Karpas-422 (cell line): ENCODE results near the gene POLRMT. TPM values are rescaled to one million over a fixed set of nuclear protein-coding genes. Genes with fewer than 3 reads are reported as not detected.

Experiments
- DNase-seq: peaks from one replicate; pipeline ENCODE4 v3.0.0-alpha.2; 2015
- H2AFZ ChIP-seq: fragments of 200-600 bp; sonication (generic); 2 replicates; pipeline ENCODE4 v1.6.1; 2014; ENCODE audit warnings: antibody characterized with exemption, low read length, mixed read lengths
- H3K27ac ChIP-seq: fragments of 200-600 bp; sonication (generic); 2 replicates; pipeline ENCODE4 v1.5.1; 2014; ENCODE audit warnings: mild to moderate bottlenecking, low read length, moderate library complexity
- H3K27me3 ChIP-seq: fragments of 200-600 bp; sonication (generic); 2 replicates; pipeline ENCODE4 v1.6.1; 2014; ENCODE audit warnings: low read length, mixed read lengths
- H3K36me3 ChIP-seq: fragments of 200-600 bp; sonication (generic); 2 replicates; pipeline ENCODE4 v1.6.1; 2014; ENCODE audit warnings: low read length, mixed read lengths; ENCODE audit not compliant: insufficient read depth
- H3K4me1 ChIP-seq: fragments of 200-600 bp; sonication (generic); 2 replicates; pipeline ENCODE4 v1.6.1; 2014; ENCODE audit warnings: mild to moderate bottlenecking, low read length, mixed read lengths
- H3K4me2 ChIP-seq: fragments of 200-600 bp; sonication (generic); 2 replicates; pipeline ENCODE4 v1.6.1; 2014; ENCODE audit warnings: low read length, low read depth, mild to moderate bottlenecking; ENCODE audit not compliant: poor library complexity, severe bottlenecking
- H3K4me3 ChIP-seq: fragments of 200-600 bp; sonication (generic); 2 replicates; pipeline ENCODE4 v1.5.1; 2014; ENCODE audit warnings: mild to moderate bottlenecking, antibody characterized with exemption, low read length, mixed read lengths
- H3K79me2 ChIP-seq: fragments of 200-600 bp; sonication (generic); 2 replicates; pipeline ENCODE4 v1.6.1; 2014; ENCODE audit warnings: mild to moderate bottlenecking, low read length, mixed read lengths
- H3K9ac ChIP-seq: fragments of 200-600 bp; sonication (generic); 2 replicates; pipeline ENCODE4 v1.6.0; 2014; ENCODE audit warnings: low read length
- H3K9me2 ChIP-seq: fragments of 200-600 bp; sonication (generic), shearing (Covaris generic); replicated peaks from 2 replicates; pipeline ENCODE4 v1.6.0; 2014; ENCODE audit warnings: mild to moderate bottlenecking, low read length, moderate library complexity; ENCODE audit not compliant: insufficient read depth
- H3K9me3 ChIP-seq: fragments of 300-700, 200-600 bp; sonication (generic); 2 replicates; pipeline ENCODE4 v1.6.1; 2014; ENCODE audit warnings: low read length, mixed read lengths
- H4K20me1 ChIP-seq: fragments of 200-600 bp; sonication (generic); 2 replicates; pipeline ENCODE4 v1.6.1; 2014; ENCODE audit warnings: mild to moderate bottlenecking, antibody characterized with exemption, low read length, low read depth; ENCODE audit not compliant: insufficient read depth
- total RNA-seq: library from RNA; depleted of rRNA; stranded (reverse); fragments of >200 nt; shearing (Covaris generic); gene quantifications from 2 replicates; pipeline ENCODE4 v1.2.3, GENCODE V29; 2014; ENCODE audit warnings: low replicate concordance

Gene POLRMT
- total RNA-seq, 1 experiment from 2014 or later = 51.5 TPM

DNA sequence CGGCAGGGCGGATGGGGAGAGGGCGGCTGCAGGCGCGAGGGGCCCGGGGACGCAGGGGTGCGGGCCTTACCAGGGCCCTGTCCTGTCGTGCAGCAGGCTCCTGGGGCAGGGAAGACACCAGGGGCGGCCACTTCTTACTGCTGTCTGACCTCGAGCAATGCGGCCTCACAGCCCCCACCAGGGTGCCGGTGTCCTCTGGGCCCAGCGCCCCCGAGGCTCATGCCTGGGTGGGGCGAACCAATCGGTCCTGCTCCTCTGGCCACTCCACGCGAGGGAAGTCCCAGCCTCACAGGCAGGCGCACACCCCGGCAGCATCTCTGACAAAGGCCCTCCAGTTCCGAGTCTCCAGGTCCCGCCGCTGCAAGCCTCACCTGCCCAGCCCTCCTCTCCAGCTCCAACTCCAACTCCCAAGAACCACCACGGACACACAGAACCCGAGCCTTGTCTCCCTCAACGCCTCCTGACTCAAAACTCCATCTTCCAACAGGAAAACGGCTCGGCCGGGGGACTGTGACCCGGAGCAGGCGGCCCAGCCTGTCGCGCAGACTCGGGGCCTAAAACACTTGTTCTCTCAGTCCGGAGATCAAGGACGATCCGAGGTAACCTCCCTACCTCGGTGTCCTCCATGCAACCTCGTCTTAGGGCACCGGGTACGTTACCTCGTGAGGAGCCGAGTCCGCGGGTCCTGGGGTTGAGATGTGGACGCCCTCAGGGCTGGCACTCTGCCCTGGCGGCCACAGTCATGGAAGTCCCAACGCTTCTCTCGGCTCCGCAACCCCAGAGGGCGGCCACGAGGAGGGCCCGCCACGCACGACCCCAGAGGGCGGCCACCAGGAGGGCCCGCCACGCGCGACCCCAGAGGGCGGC, 12.8 kb upstream of the POLRMT start:
- H3K9ac ChIP-seq = no peak overlapping the region
- H3K4me3 ChIP-seq = no peak overlapping the region
- H3K9me2 ChIP-seq = no peaks in the 10 kb centered on the region
- 0 out of 2 replicates have a peak, but pooled peaks cover 8% of the 10 kb centered on the region for H4K20me1 ChIP-seq
- no peak overlapping the region for H3K4me2 ChIP-seq
- H3K36me3 ChIP-seq = no peaks in the 10 kb centered on the region
- no peaks in the 10 kb centered on the region for H3K79me2 ChIP-seq
- H3K27ac ChIP-seq = no peak overlapping the region
- H2AFZ ChIP-seq = no peak overlapping the region
- H3K27me3 ChIP-seq = no peaks in the 10 kb centered on the region
- no peak for DNase-seq
- peaks cover 10% of the 10 kb centered on the region for H3K4me1 ChIP-seq
- H3K9me3 ChIP-seq = no peaks in the 10 kb centered on the region

DNA sequence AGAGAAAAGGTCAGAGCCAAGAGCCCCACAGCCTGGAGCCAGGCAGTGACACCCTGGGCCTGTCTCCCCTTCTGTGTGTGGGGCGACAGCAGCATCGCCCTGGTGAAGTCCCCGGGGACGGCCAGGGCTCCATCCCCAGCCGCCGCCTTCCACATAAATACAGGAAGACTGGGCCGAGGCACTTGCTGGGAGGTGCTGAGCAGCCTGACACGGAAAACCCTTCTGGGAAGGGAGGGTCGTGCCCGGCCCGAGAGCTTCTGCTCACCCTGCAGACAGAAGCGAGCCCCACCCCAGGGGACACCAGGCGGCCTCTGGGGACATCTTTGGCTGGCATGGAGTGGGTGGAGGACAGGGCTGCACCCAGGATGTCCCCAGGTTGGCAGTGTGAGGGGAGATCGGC, 11.5 kb upstream of the POLRMT start:
- no peak overlapping the region for H3K4me2 ChIP-seq
- peaks cover 20% of the 10 kb centered on the region; the same call in 1 of the 2 replicates for H4K20me1 ChIP-seq
- H3K27ac ChIP-seq = no peak overlapping the region
- no peaks in the 10 kb centered on the region for H3K9me2 ChIP-seq
- H3K4me1 ChIP-seq = peaks cover 14% of the 10 kb centered on the region
- no peaks in the 10 kb centered on the region for H3K36me3 ChIP-seq
- H3K9ac ChIP-seq = no peak overlapping the region
- H3K9me3 ChIP-seq = no peaks in the 10 kb centered on the region
- H2AFZ ChIP-seq = no peak overlapping the region
- H3K4me3 ChIP-seq = no peak overlapping the region
- no peaks in the 10 kb centered on the region for H3K27me3 ChIP-seq
- peak; percentile 53 for DNase-seq
- no peaks in the 10 kb centered on the region for H3K79me2 ChIP-seq

DNA sequence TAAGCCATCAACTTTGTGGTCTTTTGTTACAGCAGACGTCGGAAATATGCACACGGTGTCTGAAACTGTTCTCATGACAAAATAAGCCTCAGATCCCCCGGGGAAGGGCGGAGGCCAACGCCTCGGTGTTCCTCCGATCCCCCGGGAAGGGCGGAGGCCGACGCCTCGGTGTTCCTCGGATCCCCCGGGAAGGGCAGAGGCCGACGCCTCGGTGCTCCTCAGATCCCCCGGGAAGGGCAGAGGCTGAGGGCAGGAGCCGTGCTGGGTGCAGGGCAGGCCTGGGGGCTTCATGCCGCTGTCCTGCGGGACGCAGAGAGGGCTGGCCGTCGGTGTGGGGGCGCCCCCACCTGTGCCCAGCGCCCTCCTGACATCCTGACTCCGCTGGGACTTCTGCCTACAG, 11.0 kb upstream of the POLRMT start:
- Histone ChIP-seq H3K27me3 (no peaks in the 10 kb centered on the region), H3K9ac (no peak overlapping the region), H3K9me2 (no peaks in the 10 kb centered on the region), H3K9me3 (no peaks in the 10 kb centered on the region), H2AFZ (no peak overlapping the region), H3K27ac (no peak overlapping the region), H3K4me2 (no peak overlapping the region), H3K4me3 (no peak overlapping the region), H4K20me1 (peaks cover 17% of the 10 kb centered on the region; the same call in 1 of the 2 replicates), H3K36me3 (no peaks in the 10 kb centered on the region), H3K4me1 (peaks cover 15% of the 10 kb centered on the region), H3K79me2 (no peaks in the 10 kb centered on the region)
- DNase-seq = no peak

- no peak overlapping the region for H3K9ac ChIP-seq
- no peaks in the 10 kb centered on the region for H3K27me3 ChIP-seq
- peaks cover 21% of the 10 kb centered on the region; the same call in 1 of the 2 replicates for H4K20me1 ChIP-seq
- no peaks in the 10 kb centered on the region for H3K9me2 ChIP-seq
- no peaks in the 10 kb centered on the region for H3K79me2 ChIP-seq
- H3K4me3 ChIP-seq = no peak overlapping the region
- no peaks in the 10 kb centered on the region for H3K9me3 ChIP-seq
- no peaks in the 10 kb centered on the region for H3K36me3 ChIP-seq
- no peak overlapping the region for H3K4me2 ChIP-seq
- no peak for DNase-seq
- no peak overlapping the region for H2AFZ ChIP-seq
- peaks cover 18% of the 10 kb centered on the region for H3K4me1 ChIP-seq
- no peak overlapping the region for H3K27ac ChIP-seq
Measured at GRCh38 chr19:643736-644135, 10.4 kb upstream of the POLRMT start.

DNA sequence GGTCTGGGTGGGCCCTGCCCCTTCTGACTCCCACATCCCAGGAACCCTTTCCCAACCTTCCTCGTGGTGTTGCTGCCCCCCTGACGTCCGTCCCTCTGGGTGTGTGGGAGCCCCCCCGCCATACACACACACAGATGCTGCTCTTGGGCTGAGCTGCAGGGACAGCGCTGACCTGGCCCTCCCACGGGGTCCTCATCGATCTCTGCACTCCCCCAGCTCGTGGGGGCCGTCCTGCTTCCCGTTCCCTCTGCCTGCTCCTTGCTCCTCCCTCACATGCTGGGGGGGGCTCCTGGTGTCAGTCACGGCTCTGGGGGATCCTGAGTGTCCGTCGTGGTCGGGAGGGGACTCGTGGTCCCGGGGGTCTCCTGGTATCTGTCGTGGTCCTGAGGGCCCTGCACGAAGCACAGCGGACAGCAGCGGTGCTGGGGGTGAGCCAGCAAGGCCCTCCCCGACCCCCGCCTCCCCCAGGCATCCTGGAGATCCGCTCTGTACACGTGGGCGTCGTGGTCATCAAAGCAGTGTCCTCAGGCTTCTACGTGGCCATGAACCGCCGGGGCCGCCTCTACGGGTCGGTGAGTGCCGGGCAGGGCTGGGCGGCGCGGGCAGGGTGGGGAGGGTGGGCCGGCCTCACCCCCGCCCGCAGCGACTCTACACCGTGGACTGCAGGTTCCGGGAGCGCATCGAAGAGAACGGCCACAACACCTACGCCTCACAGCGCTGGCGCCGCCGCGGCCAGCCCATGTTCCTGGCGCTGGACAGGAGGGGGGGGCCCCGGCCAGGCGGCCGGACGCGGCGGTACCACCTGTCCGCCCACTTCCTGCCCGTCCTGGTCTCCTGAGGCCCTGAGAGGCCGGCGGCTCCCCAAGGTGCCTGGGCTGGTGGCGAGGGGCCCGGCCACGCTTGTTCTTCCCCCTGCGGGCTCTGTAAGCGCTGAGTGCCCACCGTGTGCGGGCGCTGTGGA, 9.7 kb upstream of the POLRMT start:
- Histone ChIP-seq H3K9me3 (no peaks in the 10 kb centered on the region), H3K9ac (no peak overlapping the region), H3K4me2 (no peak overlapping the region), H3K4me1 (peaks cover 18% of the 10 kb centered on the region), H3K4me3 (no peak overlapping the region), H3K36me3 (no peaks in the 10 kb centered on the region), H3K79me2 (no peaks in the 10 kb centered on the region), H3K27ac (no peak overlapping the region), H2AFZ (no peak overlapping the region), H3K27me3 (no peaks in the 10 kb centered on the region), H3K9me2 (no peaks in the 10 kb centered on the region), H4K20me1 (peaks cover 26% of the 10 kb centered on the region; the same call in 1 of the 2 replicates)
- DNase-seq = no peak

DNA sequence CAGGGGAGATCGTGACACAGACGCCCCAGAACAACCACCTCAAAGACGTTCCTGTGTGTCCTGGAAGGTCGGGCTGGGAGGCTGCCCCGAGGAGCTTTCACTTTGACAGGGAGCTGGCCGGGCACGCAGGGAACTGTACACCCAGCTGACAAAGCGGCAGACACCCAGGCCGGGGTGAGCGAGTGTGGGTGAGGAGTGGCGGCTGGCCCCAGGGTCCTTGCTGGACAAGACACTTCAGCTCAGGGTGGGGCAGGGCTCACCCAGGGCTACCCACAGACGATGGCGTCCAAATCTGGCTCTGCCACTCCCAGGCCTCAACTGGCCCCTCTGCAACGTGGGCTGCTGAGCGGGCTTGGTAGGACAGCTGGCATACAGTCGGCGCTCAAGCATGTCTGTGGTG, 8.4 kb upstream of the POLRMT start:
- Histone ChIP-seq H3K4me2 (no peak overlapping the region), H3K9ac (no peak overlapping the region), H3K36me3 (no peaks in the 10 kb centered on the region), H2AFZ (no peak overlapping the region), H3K9me3 (no peaks in the 10 kb centered on the region), H3K27me3 (no peaks in the 10 kb centered on the region), H3K9me2 (no peaks in the 10 kb centered on the region), H3K79me2 (no peaks in the 10 kb centered on the region), H4K20me1 (peaks cover 26% of the 10 kb centered on the region; the same call in 1 of the 2 replicates), H3K4me1 (peaks cover 18% of the 10 kb centered on the region), H3K4me3 (no peak overlapping the region), H3K27ac (no peak overlapping the region)
- DNase-seq = no peak

DNA sequence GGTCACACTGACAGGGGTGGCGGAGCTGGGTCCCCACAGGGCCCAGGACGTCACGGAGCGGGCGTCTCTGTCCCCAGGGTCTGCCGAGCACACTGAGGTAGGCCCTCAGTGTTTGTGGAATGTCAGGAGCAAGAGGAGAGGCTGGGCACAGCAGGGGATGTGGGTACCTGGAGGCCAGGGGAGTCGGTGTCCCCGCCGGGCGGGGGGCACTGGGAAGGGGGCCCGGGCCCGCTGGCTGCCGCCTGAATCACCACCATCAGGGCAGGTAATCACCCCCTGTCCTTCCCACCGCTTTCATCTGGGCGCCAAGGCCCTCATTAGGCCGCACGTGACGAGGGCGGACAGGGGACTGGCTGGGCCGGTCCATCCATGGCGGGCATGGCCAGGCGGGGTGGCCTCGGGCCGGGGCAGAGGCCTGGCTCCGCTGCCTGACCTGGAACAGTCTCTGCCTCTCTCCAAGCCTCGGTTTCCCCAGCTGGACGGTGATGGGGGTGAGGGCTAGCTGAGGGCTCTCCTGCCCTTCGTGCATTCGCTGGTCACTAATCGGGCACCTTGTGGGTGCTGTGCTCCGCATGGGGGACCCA, 7.4 kb upstream of the POLRMT start:
- H3K4me2 ChIP-seq = no peak overlapping the region
- H3K9me3 ChIP-seq = no peaks in the 10 kb centered on the region
- no peak overlapping the region for H3K4me3 ChIP-seq
- peaks cover 18% of the 10 kb centered on the region for H3K4me1 ChIP-seq
- H2AFZ ChIP-seq = no peak overlapping the region
- H4K20me1 ChIP-seq = peaks cover 24% of the 10 kb centered on the region; the same call in 1 of the 2 replicates
- H3K36me3 ChIP-seq = no peaks in the 10 kb centered on the region
- no peaks in the 10 kb centered on the region for H3K79me2 ChIP-seq
- DNase-seq = no peak
- H3K9ac ChIP-seq = no peak overlapping the region
- no peaks in the 10 kb centered on the region for H3K9me2 ChIP-seq
- H3K27me3 ChIP-seq = no peaks in the 10 kb centered on the region
- no peak overlapping the region for H3K27ac ChIP-seq
